Common myeloid progenitor, CD34-positive (primary cell): Measurements from ENCODE around the gene OTX1.

Source experiments
- CTCF ChIA-PET: fragments of 350-600 bp; sonication (Branson Sonifier 250); formaldehyde crosslinking; loops from one replicate; lab custom pipeline; 2021; ENCODE audit warnings: antibody characterized with exemption; lab: Charles Lee
- POLR2A ChIA-PET: fragments of 350-600 bp; sonication (Branson Sonifier 250); formaldehyde crosslinking; loops from one replicate; lab custom pipeline; 2021; ENCODE audit warnings: antibody characterized with exemption; lab: Charles Lee
- DNase-seq, 3 donors: peaks; one replicate each; pipeline versions ENCODE4 v3.0.0 to v3.0.0-alpha.2; 2013
- H3K27ac ChIP-seq, 2 experiments: 1 replicate in 1 of 2; 2 replicates in 1 of 2; pipeline ENCODE4 v1.7.0; 2013; ENCODE audit warnings: inconsistent platforms in 2 of 2, low read length in 2 of 2, mild to moderate bottlenecking in 2 of 2, low read depth in 1 of 2, moderate library complexity in 1 of 2; ENCODE audit not compliant: severe bottlenecking in 2 of 2, insufficient read depth in 1 of 2, poor library complexity in 1 of 2
- H3K27me3 ChIP-seq, 5 experiments: replicated peaks in 2 of 5; 1 replicate in 3 of 5; 2 replicates in 2 of 5; pipeline versions ENCODE4 v1.6.1 to v1.7.0; 2013; ENCODE audit warnings: low read length in 4 of 5, mild to moderate bottlenecking in 2 of 5, moderate library complexity in 2 of 5, inconsistent platforms in 1 of 5; ENCODE audit not compliant: insufficient read depth in 5 of 5, control insufficient read depth in 4 of 5
- H3K36me3 ChIP-seq, 4 experiments: 1 replicate in 2 of 4; 2 replicates in 2 of 4; pipeline versions ENCODE4 v1.6.1 to v1.7.0; 2013; ENCODE audit warnings: low read length in 3 of 4, control low read depth in 1 of 4, mild to moderate bottlenecking in 1 of 4; ENCODE audit not compliant: control insufficient read depth in 4 of 4, insufficient read depth in 4 of 4
- H3K4me1 ChIP-seq, 4 experiments: 1 replicate in 3 of 4; 2 replicates in 1 of 4; pipeline versions ENCODE4 v1.6.1 to v1.7.1; 2013; ENCODE audit warnings: low read length in 3 of 4, mild to moderate bottlenecking in 3 of 4, control low read depth in 1 of 4, inconsistent platforms in 1 of 4, moderate library complexity in 1 of 4; ENCODE audit not compliant: control insufficient read depth in 4 of 4, insufficient read depth in 4 of 4; ENCODE audit errors: control extremely low read depth in 1 of 4
- H3K4me3 ChIP-seq, 7 experiments: 1 replicate in 4 of 7; 2 replicates in 3 of 7; pipeline versions ENCODE4 v1.5.1 to v1.7.0; 2013; ENCODE audit warnings: mild to moderate bottlenecking in 7 of 7, low read length in 6 of 7, moderate library complexity in 6 of 7, inconsistent platforms in 2 of 7, low read depth in 2 of 7, control low read depth in 1 of 7; ENCODE audit not compliant: insufficient read depth in 4 of 7, control insufficient read depth in 1 of 7; ENCODE audit errors: extremely low read depth in 1 of 7
- H3K9me3 ChIP-seq, 5 experiments: 1 replicate in 4 of 5; 2 replicates in 1 of 5; pipeline versions ENCODE4 v1.6.1 to v1.7.1; 2013; ENCODE audit warnings: low read length in 4 of 5, mild to moderate bottlenecking in 2 of 5, inconsistent platforms in 1 of 5, low read depth in 1 of 5, moderate library complexity in 1 of 5; ENCODE audit not compliant: control insufficient read depth in 4 of 5, insufficient read depth in 2 of 5; ENCODE audit errors: control extremely low read depth in 1 of 5
- WGBS: methylation state at CpG from one replicate; pipeline ENCODE4 v1.1.5; 2013; ENCODE audit not compliant: insufficient coverage; 5-methylcytosine and 5-hydroxymethylcytosine counted together

The OTX1 gene

GRCh38 chr2:63092401-63092800 lies 41.8 kb downstream of the OTX1 start:
- ChIA-PET CTCF (no interaction called here), POLR2A (no interaction called here)
- DNase-seq = no peak
- WGBS = 100% methylated on average over 1 of the region's 1 CpG
- H3K4me3 ChIP-seq = no peak overlapping the region
- no peak overlapping the region for H3K27ac ChIP-seq
- no peaks in the 10 kb centered on the region for H3K9me3 ChIP-seq
- no peaks in the 10 kb centered on the region for H3K27me3 ChIP-seq
- H3K36me3 ChIP-seq = no peaks in the 10 kb centered on the region
- no peaks in the 10 kb centered on the region for H3K4me1 ChIP-seq

- ChIA-PET POLR2A (no interaction called here), CTCF (no interaction called here)
- H3K9me3 ChIP-seq = no peaks in the 10 kb centered on the region
- no peak for DNase-seq
- no peak overlapping the region for H3K27ac ChIP-seq
- WGBS = no CpG with 5 or more reads among the region's 1 CpG
- H3K4me3 ChIP-seq = no peak overlapping the region
- no peaks in the 10 kb centered on the region for H3K27me3 ChIP-seq
- H3K36me3 ChIP-seq = no peaks in the 10 kb centered on the region
- no peaks in the 10 kb centered on the region for H3K4me1 ChIP-seq
Measured at GRCh38 chr2:63092857-63093256, 42.2 kb downstream of the OTX1 start.

- no peaks in the 10 kb centered on the region for H3K27me3 ChIP-seq
- no peak for DNase-seq
- WGBS = no CpG with 5 or more reads among the region's 1 CpG
- no peaks in the 10 kb centered on the region for H3K9me3 ChIP-seq
- ChIA-PET CTCF (no interaction called here), POLR2A (no interaction called here)
- H3K4me1 ChIP-seq = no peaks in the 10 kb centered on the region
- no peak overlapping the region for H3K27ac ChIP-seq
- H3K36me3 ChIP-seq = no peaks in the 10 kb centered on the region
- H3K4me3 ChIP-seq = no peak overlapping the region
Measured at GRCh38 chr2:63093502-63093901, 42.9 kb downstream of the OTX1 start.

- POLR2A ChIA-PET = no interaction called here
- WGBS = no CpG with 5 or more reads among the region's 1 CpG
Measured at GRCh38 chr2:63096491-63096890, 45.9 kb downstream of the OTX1 start.

GRCh38 chr2:63099032-63099431 lies 48.4 kb downstream of the OTX1 start:
- CTCF ChIA-PET = no interaction called here

More at GRCh38 chr2:63096491-63096890, 45.9 kb downstream of the OTX1 start:
- Histone ChIP-seq H3K27me3 (no peaks in the 10 kb centered on the region), H3K4me3 (no peak overlapping the region), H3K9me3 (no peaks in the 10 kb centered on the region), H3K4me1 (no peaks in the 10 kb centered on the region), H3K27ac (no peak overlapping the region), H3K36me3 (no peaks in the 10 kb centered on the region)
- no peak for DNase-seq
- CTCF ChIA-PET = no interaction called here

GRCh38 chr2:63101954-63102353 lies 51.3 kb downstream of the OTX1 start:
- CTCF ChIA-PET = interaction anchor here (0.7 kb wide), 1 partner anchor 395 kb away, joined by 3 read pairs; no protein-coding TSS in a partner anchor
- WGBS = no CpG with 5 or more reads among the region's 2 CpGs

More at GRCh38 chr2:63099032-63099431, 48.4 kb downstream of the OTX1 start:
- WGBS = 100% methylated on average over 1 of the region's 1 CpG
- no peaks in the 10 kb centered on the region for H3K4me1 ChIP-seq
- no peak for DNase-seq
- peaks cover 0 to 10% (median 0%) of the 10 kb centered on the region in 5 experiments for H3K9me3 ChIP-seq
- H3K36me3 ChIP-seq = no peaks in the 10 kb centered on the region
- POLR2A ChIA-PET = no interaction called here
- H3K27me3 ChIP-seq = no peaks in the 10 kb centered on the region
- no peak overlapping the region for H3K27ac ChIP-seq
- H3K4me3 ChIP-seq = no peak overlapping the region

GRCh38 chr2:63104482-63104881 lies 53.9 kb downstream of the OTX1 start:
- ChIA-PET CTCF (no interaction called here), POLR2A (no interaction called here)
- WGBS = 83% methylated on average over 1 of the region's 1 CpG
- Histone ChIP-seq H3K36me3 (no peaks in the 10 kb centered on the region), H3K27me3 (no peaks in the 10 kb centered on the region), H3K4me1 (no peaks in the 10 kb centered on the region), H3K9me3 (peaks cover 0 to 34% (median 3%) of the 10 kb centered on the region in 5 experiments), H3K4me3 (no peak overlapping the region), H3K27ac (no peak overlapping the region)
- DNase-seq = peak in 1 of 3 donors; percentile 4

More at GRCh38 chr2:63101954-63102353, 51.3 kb downstream of the OTX1 start:
- DNase-seq = no peak
- no peaks in the 10 kb centered on the region for H3K27me3 ChIP-seq
- H3K36me3 ChIP-seq = no peaks in the 10 kb centered on the region
- no peaks in the 10 kb centered on the region for H3K4me1 ChIP-seq
- no peak overlapping the region for H3K4me3 ChIP-seq
- POLR2A ChIA-PET = no interaction called here
- no peak overlapping the region for H3K27ac ChIP-seq
- peaks cover 0 to 34% (median 3%) of the 10 kb centered on the region in 5 experiments for H3K9me3 ChIP-seq
